DMS53 treated with DMSO at 0.1 percent for 48 hours (cell line): Measurements from ENCODE around the gene ASB8.

Source experiments
- DNase-seq: peaks from one replicate; lab custom pipeline; 2025; ENCODE audit not compliant: unreplicated experiment; lab: John Stamatoyannopoulos, UW

ASB8 gene

GRCh38 chr12:48106681-48107613 is 50.4 kb downstream of the ASB8 start:
- DNase-seq, result no peak

GRCh38 chr12:48105867-48106680 is 51.2 kb downstream of the ASB8 start, which contains the start of gene SENP1:
SENP1 (minus strand) TSS chr12:48106079; CDS start chr12:48101472, 4,607 bp downstream.
- peak; percentile 97 for DNase-seq

- peak; percentile 48 for DNase-seq
These were observed 51.9 kb downstream of the ASB8 start for GRCh38 chr12:48105321-48105866.

- DNase-seq, result no peak
These were observed 52.8 kb downstream of the ASB8 start for GRCh38 chr12:48104531-48104930.
